GM12872 (cell line): ENCODE data around the gene NBEAL2.

Experiments used
- CTCF ChIP-seq: IDR thresholded peaks from 3 replicates; pipeline ENCODE4 v1.5.1; 2011; ENCODE audit warnings: low read depth, mild to moderate bottlenecking, low read length, moderate library complexity; ENCODE audit not compliant: insufficient read depth

NBEAL2 gene

GRCh38 chr3:47006145-47006651 is 26.7 kb downstream of the NBEAL2 start:
- no peak for TF ChIP-seq CTCF

GRCh38 chr3:47007001-47007400 is 27.5 kb downstream of the NBEAL2 start:
- TF ChIP-seq CTCF, result no peak

- TF ChIP-seq CTCF, result no peak
These were observed 28.2 kb downstream of the NBEAL2 start for GRCh38 chr3:47007482-47008233.

GRCh38 chr3:47008234-47008796 is 28.8 kb downstream of the NBEAL2 start:
- no peak for TF ChIP-seq CTCF

- no peak for TF ChIP-seq CTCF
These were observed 29.4 kb downstream of the NBEAL2 start for GRCh38 chr3:47008851-47009224.

GRCh38 chr3:47009225-47010110 is 30.0 kb downstream of the NBEAL2 start:
- no peak for TF ChIP-seq CTCF

GRCh38 chr3:47010111-47010712 is 30.7 kb downstream of the NBEAL2 start:
- no peak for TF ChIP-seq CTCF
